HepG2 (cell line): ENCODE data around the gene LCA5. TPM values are rescaled to one million over a fixed set of nuclear protein-coding genes. Genes with fewer than 3 reads are reported as not detected.

ENCODE experiments used
- ATAC-seq: fragments of 200-7000 bp; cut with Tn5 transposase; 3 replicates; pipeline ENCODE4 v1.9.1; 2020; ENCODE audit warnings: mild to moderate bottlenecking, moderate library complexity
- BruUV-seq: library from RNA; stranded (reverse); fragments of 400-500 nt; replicated peaks from 2 replicates; lab custom pipeline; 2021; lab: Mats Ljungman, UMichigan
- CTCF ChIA-PET: fragments of 300-600 bp; formaldehyde crosslinking; extraction: SDS; loops from one replicate; lab custom pipeline; 2021; ENCODE audit warnings: low total read pairs, inconsistent platforms, low intra/inter-chr PET ratio; lab: Yijun Ruan, JAX
- POLR2A ChIA-PET: fragments of 350-600 bp; sonication (Branson Sonifier 250); formaldehyde crosslinking; loops from one replicate; lab custom pipeline; 2020; ENCODE audit warnings: antibody characterized with exemption, inconsistent platforms; lab: Yijun Ruan, JAX
- DNase-seq: peaks from one replicate; pipeline ENCODE4 v3.0.0-alpha.2; 2015; ENCODE audit warnings: low spot score
- FAIRE-seq: peaks from 3 replicates; lab custom pipeline; 2011; peaks lifted over from hg19 to GRCh38; lab: Jason Lieb, UNC
- H2AFZ ChIP-seq: one replicate; pipeline ENCODE4 v1.6.1; 2011; ENCODE audit warnings: low read length, inconsistent platforms
- H3K27ac ChIP-seq: fragments of 300-600 bp; 3 replicates; pipeline ENCODE4 v1.8.0; 2011; ENCODE audit warnings: mixed run types, mild to moderate bottlenecking, mixed read lengths, low read length, inconsistent platforms; ENCODE audit not compliant: insufficient read depth; ENCODE audit errors: extremely low read length
- H3K27me3 ChIP-seq, 2 experiments: fragments of 200-600 bp in 1 of 2; 2 replicates in 1 of 2; 3 replicates in 1 of 2; pipeline versions ENCODE4 v1.6.0 to v1.8.0; 2011; ENCODE audit warnings: low read length in 2 of 2, mild to moderate bottlenecking in 2 of 2, moderate library complexity in 2 of 2, inconsistent platforms in 1 of 2; ENCODE audit not compliant: insufficient read depth in 2 of 2, control insufficient read depth in 1 of 2
- H3K36me3 ChIP-seq, 2 experiments: fragments of 200-600 bp in 1 of 2; replicated peaks in 1 of 2; 2 replicates in 1 of 2; 3 replicates in 1 of 2; pipeline versions ENCODE4 v1.5.1 to v1.8.0; 2011; ENCODE audit warnings: low read length in 2 of 2, inconsistent platforms in 1 of 2; ENCODE audit not compliant: insufficient read depth in 2 of 2, control insufficient read depth in 1 of 2
- H3K4me1 ChIP-seq: 2 replicates; pipeline ENCODE4 v1.5.1; 2012; ENCODE audit warnings: low read length, inconsistent platforms; ENCODE audit not compliant: insufficient read depth
- H3K4me2 ChIP-seq: 2 replicates; pipeline ENCODE4 v1.6.0; 2011; ENCODE audit warnings: low read depth, low read length, inconsistent platforms
- H3K4me3 ChIP-seq, 3 experiments: fragments of 200-600 bp in 1 of 3; sonication (generic), shearing (Covaris generic) in 1 of 3; replicated peaks in 1 of 3; 2 replicates each; pipeline ENCODE4 v1.5.1; 2011 to 2016; ENCODE audit warnings: low read length in 3 of 3, inconsistent platforms in 2 of 3, low read depth in 2 of 3, mild to moderate bottlenecking in 2 of 3, control low read depth in 1 of 3, mixed read lengths in 1 of 3; ENCODE audit not compliant: insufficient read depth in 1 of 3
- H3K79me2 ChIP-seq: one replicate; pipeline ENCODE4 v1.6.1; 2011; ENCODE audit warnings: low read length, inconsistent platforms; ENCODE audit not compliant: insufficient read depth
- H3K9ac ChIP-seq: 2 replicates; pipeline ENCODE4 v1.6.0; 2011; ENCODE audit warnings: mild to moderate bottlenecking, low read depth, low read length, inconsistent platforms; ENCODE audit not compliant: insufficient read depth
- H3K9me3 ChIP-seq: 2 replicates; pipeline ENCODE4 v1.5.1; 2012; ENCODE audit warnings: mild to moderate bottlenecking, low read length
- H4K20me1 ChIP-seq: 2 replicates; pipeline ENCODE4 v1.6.0; 2011; ENCODE audit warnings: inconsistent platforms, mild to moderate bottlenecking, low read length, moderate library complexity; ENCODE audit not compliant: insufficient read depth
- HIVEP1 ChIP-seq: sonication (generic); formaldehyde crosslinking; IDR thresholded peaks from 2 replicates; pipeline ENCODE4 v1.4.0; 2020; ENCODE audit warnings: mild to moderate bottlenecking, missing genetic modification reagents
- MAFF ChIP-seq: IDR thresholded peaks from 2 replicates; pipeline ENCODE4 v1.6.1; 2011; ENCODE audit warnings: low read depth, low read length, improper control_type of control experiment
- ZNF646 ChIP-seq: sonication (generic); formaldehyde crosslinking; IDR thresholded peaks from 2 replicates; pipeline ENCODE4 v1.9.0; 2021; ENCODE audit warnings: mild to moderate bottlenecking, missing genetic modification reagents
- WGBS: methylation state at CpG from one replicate; pipeline ENCODE4 v1.1.6; 2017; ENCODE audit warnings: low lambda C conversion rate; 5-methylcytosine and 5-hydroxymethylcytosine counted together
- in situ Hi-C: cut with HindIII; loops from 2 replicates; pipeline ENCODE4 v1.10.0; 2017; ENCODE audit warnings: low pct_unique_long_range_greater_than_20kb; ENCODE audit not compliant: extremely low pct_ligation_motif_present
- intact Hi-C: fragments of 100-400 bp; cut with micrococcal nuclease; formaldehyde crosslinking; loops from one replicate; pipeline ENCODE4 v1.10.0; 2022; ENCODE audit not compliant: unreplicated experiment
- polyA plus RNA-seq, 8 experiments: library from polyadenylated mRNA; depleted of rRNA in 3 of 8; stranded (reverse) in 7 of 8; unstranded in 1 of 8; fragments of >200 nt; fragmentation: Illumina TruSeq in 4 of 8; extraction: Trizol in 4 of 8; gene quantifications; 2 replicates each; pipeline versions ENCODE4 v1.2.1 to v1.2.3, GENCODE V29; 2011 to 2016; ENCODE audit warnings: low read depth in 4 of 8, missing spikeins in 1 of 8, mixed read lengths in 1 of 8; ENCODE audit not compliant: insufficient read depth in 1 of 8
- total RNA-seq, 5 experiments: library from RNA; depleted of rRNA; stranded (reverse); fragments of >200 nt; fragmentation: Illumina TruSeq; extraction: Trizol; gene quantifications; 2 replicates each; pipeline ENCODE4 v1.2.3, GENCODE V29; 2016; ENCODE audit warnings: low read depth in 1 of 5

The LCA5 gene
- total and polyA plus RNA-seq, 2 of the 13 experiments (the other 11 are each of a cell fraction or from before 2014, with no cell fraction given), result 0.84 to 4.6 TPM

DNA sequence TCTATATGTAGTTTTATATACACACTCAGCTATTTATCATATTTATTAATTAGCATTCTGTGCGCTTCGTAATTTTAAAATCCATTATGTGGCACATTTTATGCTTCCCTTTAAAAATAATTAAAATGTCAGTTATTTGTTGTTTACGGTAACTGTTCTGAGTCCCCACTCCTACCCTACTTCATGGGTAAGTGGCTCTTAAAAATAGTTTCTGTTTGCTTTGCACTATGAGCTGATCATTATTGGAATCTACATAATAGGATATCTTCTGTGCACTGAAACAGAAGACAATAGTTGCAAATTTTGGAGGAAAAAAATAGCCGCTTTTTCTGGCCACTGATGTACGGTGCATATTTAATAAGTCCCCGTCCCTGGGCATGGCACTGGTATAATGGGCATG lies 25.2 kb downstream of the LCA5 start:
- Histone ChIP-seq H3K27me3 (no peaks in the 10 kb centered on the region), H3K9me3 (no peaks in the 10 kb centered on the region), H3K4me2 (no peak overlapping the region), H3K4me1 (no peaks in the 10 kb centered on the region), H3K4me3 (no peak overlapping the region), H3K79me2 (no peaks in the 10 kb centered on the region), H3K36me3 (no peaks in the 10 kb centered on the region), H3K9ac (no peak overlapping the region), H3K27ac (no peak overlapping the region), H2AFZ (no peak overlapping the region), H4K20me1 (no peaks in the 10 kb centered on the region)
- in situ Hi-C loops (no loop called here), intact Hi-C loops (no loop called here)
- DNase-seq (no peak), FAIRE-seq (no peak), ATAC-seq (no peak)
- TF ChIP-seq MAFF, result 0 out of 2 replicates have a peak, but pooled peaks have one; percentile 11
- no peak for TF ChIP-seq ZNF646 (CRISPR knock-in tag)
- TF ChIP-seq HIVEP1, result no peak
- WGBS, result 96% methylated on average over 6 of the region's 6 CpGs
- POLR2A ChIA-PET, result no interaction called here
- no TSS peak for BruUV-seq
- CTCF ChIA-PET, result no interaction called here
